COLO668 (cell line): ENCODE measurements around the gene CCNA2.

Source experiments
- DNase-seq: peaks from one replicate; lab custom pipeline; 2025; ENCODE audit not compliant: unreplicated experiment; lab: John Stamatoyannopoulos, UW

CCNA2 gene

GRCh38 chr4:121823505-121824170 is at the start of gene CCNA2:
CCNA2 (minus strand) TSS chr4:121823883; CDS start chr4:121823628, 255 bp downstream.
- peak; percentile 96 for DNase-seq

GRCh38 chr4:121869841-121870822 is 46.4 kb upstream of the CCNA2 start, which contains the start of gene BBS7:
BBS7 (minus strand) TSS chr4:121870474; CDS start chr4:121870313, 161 bp downstream.
- peak; percentile 96 for DNase-seq

- peak; percentile 2 for DNase-seq
These were observed 40.1 kb upstream of the CCNA2 start for GRCh38 chr4:121863799-121864198.

GRCh38 chr4:121861426-121861825 is 37.7 kb upstream of the CCNA2 start:
- DNase-seq, result no peak

- no peak for DNase-seq
These were observed 36.4 kb upstream of the CCNA2 start for GRCh38 chr4:121860121-121860520.

- DNase-seq, result no peak
These were observed 27.7 kb upstream of the CCNA2 start for GRCh38 chr4:121851354-121851753.

GRCh38 chr4:121846662-121847061 is 23.0 kb upstream of the CCNA2 start:
- no peak for DNase-seq

- DNase-seq, result no peak
These were observed 19.2 kb upstream of the CCNA2 start for GRCh38 chr4:121842862-121843261.

GRCh38 chr4:121838136-121838535 is 14.5 kb upstream of the CCNA2 start:
- DNase-seq, result no peak

GRCh38 chr4:121829511-121829910 is 5.8 kb upstream of the CCNA2 start:
- no peak for DNase-seq

GRCh38 chr4:121827853-121828252 is 4.2 kb upstream of the CCNA2 start:
- DNase-seq, result no peak

GRCh38 chr4:121824950-121825349 is 1.3 kb upstream of the CCNA2 start:
- no peak for DNase-seq

GRCh38 chr4:121824171-121824527 is 466 bp upstream of the CCNA2 start:
- DNase-seq, result no peak

- peak; percentile 14 for DNase-seq
These were observed 733 bp downstream of the CCNA2 start for GRCh38 chr4:121822796-121823504.

- no peak for DNase-seq
These were observed 1.6 kb downstream of the CCNA2 start for GRCh38 chr4:121822047-121822446.

- DNase-seq, result no peak
These were observed 4.3 kb downstream of the CCNA2 start for GRCh38 chr4:121819216-121819965.

- no peak for DNase-seq
These were observed 5.5 kb downstream of the CCNA2 start for GRCh38 chr4:121818215-121818614.

- DNase-seq, result no peak
These were observed 6.0 kb downstream of the CCNA2 start for GRCh38 chr4:121817701-121818100.

GRCh38 chr4:121817006-121817405 is 6.7 kb downstream of the CCNA2 start:
- no peak for DNase-seq

- no peak for DNase-seq
These were observed 8.9 kb downstream of the CCNA2 start for GRCh38 chr4:121814756-121815155.

- DNase-seq, result no peak
These were observed 12.6 kb downstream of the CCNA2 start for GRCh38 chr4:121811122-121811521.
